Stimulated activated CD8-positive, alpha-beta memory T cell treated with anti-CD3 and anti-CD28 coated beads, Interleukin-7, amount 100 ng/mL, for 4 hours (primary cell): ENCODE results near the gene TYK2.

Source experiments
- DNase-seq, 2 donors: peaks; one replicate each; pipeline ENCODE4 v3.0.0-alpha.2; 2020; ENCODE audit warnings: low read depth in 2 of 2

TYK2 gene

GRCh38 chr19:10334588-10335351 is 45.6 kb downstream of the TYK2 start:
- no peak for DNase-seq

DNA sequence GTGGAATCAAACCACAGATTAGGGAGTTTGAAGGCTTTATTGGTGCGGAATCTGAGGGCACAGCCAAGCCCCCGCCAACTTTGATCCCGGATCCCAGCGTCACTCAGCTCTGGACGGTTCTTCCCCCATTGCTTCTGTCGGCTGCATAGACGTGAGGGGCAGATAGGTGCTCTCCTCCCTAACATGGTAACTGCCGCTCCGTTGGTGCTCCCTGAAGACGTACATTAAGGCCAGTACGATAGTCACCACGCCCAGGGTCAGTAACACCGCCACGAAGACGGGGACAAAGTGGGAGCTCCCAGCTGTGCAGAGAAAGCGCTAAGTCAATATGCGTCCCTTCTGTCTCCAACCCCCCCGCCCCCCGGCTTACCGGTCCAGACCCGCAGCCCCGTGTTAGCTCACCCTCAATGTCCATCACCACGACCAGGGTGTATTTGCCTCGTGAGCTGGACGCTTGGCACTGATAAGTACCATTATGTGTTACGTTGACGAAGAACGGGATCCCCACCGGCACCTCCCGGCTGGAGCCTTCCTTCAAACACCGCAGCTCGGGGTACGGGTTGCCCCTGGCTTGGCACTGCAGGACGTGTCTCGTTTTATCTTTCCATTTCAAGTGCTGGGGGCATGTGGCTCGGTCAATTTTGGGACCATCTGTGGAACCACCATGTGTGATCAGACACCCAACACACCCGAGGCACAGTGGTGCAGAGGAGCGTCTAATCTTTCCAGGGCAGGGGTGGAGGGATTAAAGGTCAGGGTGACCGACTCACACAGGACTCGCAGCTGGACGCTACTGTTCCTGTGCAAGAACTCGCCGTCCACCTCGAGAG is 46.4 kb downstream of the TYK2 start:
- no peak for DNase-seq

DNA sequence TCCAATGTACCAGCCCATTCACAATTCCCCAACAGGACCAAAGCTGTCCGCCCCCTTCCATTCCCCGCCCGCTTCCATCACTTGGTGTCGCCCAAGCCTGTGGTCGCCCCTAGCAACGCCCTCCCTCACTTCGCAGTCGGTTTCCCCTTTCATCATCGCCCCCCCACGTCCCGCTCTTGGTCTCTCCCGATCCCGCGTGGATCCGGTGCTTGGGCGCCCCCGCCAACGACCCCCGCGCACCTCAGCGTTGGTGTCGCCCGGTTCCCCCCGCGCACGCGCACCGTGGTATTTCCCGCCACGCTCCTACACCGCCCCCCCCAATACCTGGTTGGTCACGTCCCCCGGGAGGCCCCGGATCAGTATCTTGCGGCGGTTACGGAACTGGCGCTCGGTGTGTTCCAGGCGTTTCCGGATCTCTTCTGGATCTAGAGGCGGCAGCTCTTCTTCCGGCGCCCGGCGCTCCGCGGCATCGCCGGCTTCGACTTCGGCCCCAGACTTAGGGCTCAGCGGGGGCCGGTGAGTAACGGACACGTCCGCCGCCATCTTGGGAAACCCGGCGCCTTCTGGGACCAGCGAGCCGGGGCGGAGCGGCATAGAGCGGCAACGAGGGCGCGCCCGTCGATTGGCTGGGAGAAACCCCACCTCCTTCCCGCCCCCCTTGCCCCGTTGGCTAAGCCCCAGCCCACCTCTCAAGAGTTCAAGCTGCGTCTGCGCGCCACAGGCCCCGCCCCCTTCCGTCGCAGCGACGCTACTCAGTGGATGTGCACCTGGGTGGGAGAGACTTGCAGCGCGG is 47.2 kb downstream of the TYK2 start, which contains the start of gene RAVER1:
Gene RAVER1 (minus strand): TSS at position 565 of the 793 bp plus-strand sequence. CDS start 22 bp downstream, at position 543.
- DNase-seq = peak; percentile 95 to 99

DNA sequence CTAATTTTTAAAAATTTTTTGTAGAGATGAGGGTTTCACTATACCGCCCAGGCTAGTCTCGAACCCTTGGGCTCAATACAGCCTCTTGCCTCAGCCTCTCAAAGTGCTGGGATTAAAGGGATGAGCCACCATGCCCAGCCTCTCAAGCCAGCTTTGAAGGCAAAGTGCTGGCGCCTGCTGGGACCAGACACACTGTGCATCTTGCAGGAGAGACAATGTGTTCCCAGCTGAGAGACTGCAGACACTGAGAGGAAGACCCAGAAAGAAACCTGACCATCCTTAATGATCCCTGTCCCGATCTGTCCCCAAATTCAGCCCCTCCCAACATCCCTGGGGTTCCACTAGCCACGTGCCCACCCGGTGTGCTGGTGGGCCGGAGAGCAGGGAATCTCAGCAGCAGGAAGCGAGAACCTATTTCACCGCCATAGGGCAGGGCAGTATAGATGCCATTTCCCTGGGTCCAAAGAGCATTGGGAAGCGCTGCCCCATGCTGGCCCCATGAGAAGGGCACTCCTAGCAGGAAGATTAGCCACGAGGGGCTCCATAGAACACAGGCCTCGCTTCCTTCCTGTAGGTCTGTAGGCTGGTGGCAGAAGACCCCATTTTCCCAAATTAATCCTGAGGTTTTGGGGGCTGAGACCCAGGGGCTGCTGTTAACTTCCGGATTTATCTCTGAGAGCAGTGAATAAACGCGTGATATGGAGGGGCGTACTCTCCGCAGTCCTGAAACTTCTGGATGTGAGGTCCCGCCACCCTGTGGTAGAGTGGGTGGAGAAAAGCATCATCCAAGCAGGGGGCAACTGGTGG is 48.0 kb downstream of the TYK2 start:
- no peak for DNase-seq

DNA sequence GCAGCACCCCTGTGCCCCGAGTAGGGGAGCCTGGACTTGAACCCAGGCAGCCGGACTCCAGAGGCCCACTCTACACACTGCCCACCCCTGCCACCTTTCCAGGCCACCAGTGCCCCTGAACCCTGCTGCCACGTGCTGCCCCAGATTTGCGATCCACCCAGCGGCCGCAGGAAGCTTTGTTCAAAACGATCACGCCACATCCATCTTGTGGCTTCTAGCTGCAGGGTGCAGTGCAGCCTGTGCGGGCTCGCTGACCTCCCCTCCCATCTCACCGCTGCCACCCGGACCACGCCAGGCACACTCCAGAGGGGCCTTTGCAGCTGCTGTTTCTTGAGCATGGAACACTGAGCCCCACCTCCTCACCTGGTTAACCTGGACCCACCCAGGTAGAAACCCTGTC is 50.8 kb downstream of the TYK2 start:
- DNase-seq = no peak

DNA sequence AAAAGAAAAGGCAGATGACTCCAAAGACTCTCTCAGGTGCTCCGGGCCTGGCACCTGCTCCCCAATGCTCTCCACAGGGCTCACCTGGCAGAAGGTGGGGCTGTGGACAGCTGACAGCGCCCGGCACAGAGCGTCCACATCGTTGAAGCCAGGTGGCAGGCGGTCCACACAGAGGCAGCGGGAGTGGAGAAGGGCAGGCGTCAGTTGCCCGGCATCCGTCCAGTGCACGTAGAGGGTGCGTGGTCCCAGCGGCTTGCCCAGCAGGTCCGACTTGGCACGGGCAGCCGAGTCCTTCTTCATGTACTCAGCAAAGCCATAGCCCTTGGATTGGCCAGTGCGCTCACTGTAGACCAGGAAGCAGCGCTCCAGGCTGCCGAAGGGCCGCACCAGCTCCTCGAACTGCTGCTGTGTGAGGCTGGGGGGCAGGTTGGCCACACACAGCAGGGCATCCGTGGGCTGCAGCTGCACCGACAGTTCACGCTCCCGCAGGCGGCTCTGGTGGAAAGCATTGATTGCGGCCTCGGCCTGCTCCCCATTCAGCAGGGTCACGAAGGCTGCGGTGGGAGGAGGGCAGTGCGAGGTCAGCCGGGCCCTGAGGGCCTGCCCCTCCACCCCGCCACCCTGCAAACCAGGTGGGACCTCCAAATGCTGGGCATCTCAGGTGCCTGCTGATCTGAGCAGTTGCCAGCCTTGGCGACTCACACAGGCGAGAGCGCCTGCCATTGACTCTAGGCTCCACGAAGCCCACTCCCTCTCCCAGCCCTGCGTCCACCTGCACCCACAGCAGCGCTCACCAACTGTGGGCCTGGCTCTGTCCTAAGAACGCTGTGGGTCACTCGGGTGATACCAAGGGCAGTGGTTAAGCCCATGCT is 51.6 kb downstream of the TYK2 start:
- no peak for DNase-seq

DNA sequence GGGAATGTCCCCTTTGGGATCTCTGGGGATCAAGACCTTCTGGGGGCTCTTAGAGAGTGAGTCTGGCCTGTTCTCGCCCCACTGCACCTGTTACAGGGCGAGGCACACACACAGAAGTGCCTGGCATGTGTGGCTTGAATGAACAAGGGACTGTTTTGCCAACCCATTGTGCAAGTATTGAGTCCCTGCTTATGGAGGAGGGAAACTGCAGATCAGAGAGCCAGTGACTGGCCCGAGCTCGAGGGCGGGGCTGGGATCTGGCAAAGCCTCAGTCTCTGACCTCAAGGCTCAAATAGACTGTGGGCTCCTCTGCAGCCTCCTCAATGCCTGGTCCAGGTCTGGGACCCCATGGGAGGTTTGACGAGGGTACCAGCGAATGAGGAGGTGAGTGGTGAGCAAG is 52.6 kb downstream of the TYK2 start:
- DNase-seq = no peak

- no peak for DNase-seq
Measured at GRCh38 chr19:10325732-10326131, 54.6 kb downstream of the TYK2 start.

GRCh38 chr19:10321874-10322835 is 58.2 kb downstream of the TYK2 start:
- no peak for DNase-seq

DNA sequence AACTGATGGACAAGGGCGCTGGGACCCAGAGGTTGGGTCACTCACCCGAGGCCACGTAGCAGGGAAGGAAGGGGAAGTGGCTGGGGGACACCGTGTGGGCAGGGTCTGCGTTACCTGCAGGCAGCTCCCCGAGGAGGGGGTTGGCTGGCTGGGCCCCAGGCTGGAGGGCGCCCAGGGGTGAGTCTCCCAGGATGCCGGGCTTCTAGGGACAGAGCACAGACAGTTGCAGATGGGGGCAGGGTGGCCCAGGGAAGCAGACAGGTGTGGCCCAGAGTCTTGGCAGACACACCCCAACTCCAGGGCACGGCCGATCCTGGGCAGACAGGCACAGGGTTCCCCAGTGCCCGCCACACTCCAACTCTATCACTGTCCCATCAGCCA is 59.0 kb downstream of the TYK2 start:
- DNase-seq = no peak

GRCh38 chr19:10320602-10321416 is 59.6 kb downstream of the TYK2 start:
- no peak for DNase-seq

- DNase-seq = no peak
Measured at GRCh38 chr19:10318807-10319682, 61.3 kb downstream of the TYK2 start.

DNA sequence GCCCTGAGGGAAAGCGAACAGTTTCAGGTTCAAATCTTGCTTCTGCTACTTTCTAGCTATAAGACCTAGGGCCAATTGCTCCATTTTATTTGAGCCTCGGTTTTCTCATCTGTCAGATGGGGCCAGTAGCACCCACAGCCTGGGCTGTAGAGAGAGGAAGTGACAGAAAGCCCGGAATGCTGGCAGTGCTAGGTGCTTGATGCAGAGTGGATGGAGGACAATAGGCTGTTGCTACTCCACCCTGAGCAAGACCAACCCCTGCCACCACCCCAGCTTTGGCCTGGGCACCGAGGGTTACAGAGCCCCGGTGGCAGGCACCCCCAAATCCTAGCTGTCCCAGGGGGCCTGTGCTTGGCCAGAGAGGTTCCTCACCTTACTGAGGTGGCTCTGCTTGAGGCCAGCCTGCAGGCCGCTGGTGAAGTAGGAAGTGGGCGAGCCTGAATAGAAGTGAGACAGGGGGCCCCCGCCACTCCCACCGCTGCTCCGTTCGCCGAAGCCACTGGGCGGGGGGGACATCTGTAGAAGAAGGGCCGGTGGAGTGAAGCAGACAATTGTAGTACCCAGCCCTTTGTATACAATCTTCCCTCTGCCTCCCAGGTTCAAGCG is 62.4 kb downstream of the TYK2 start:
- no peak for DNase-seq

- DNase-seq = no peak
Measured at GRCh38 chr19:10317045-10317856, 63.1 kb downstream of the TYK2 start.

- DNase-seq = no peak
Measured at GRCh38 chr19:10316229-10317044, 63.9 kb downstream of the TYK2 start.
